ENCODE data around the gene PLXNB2.

Gene PLXNB2

GRCh38 chr22:50272044-50272802 is 35.2 kb downstream of the PLXNB2 start:
- Histone ChIP-seq H3K4me3 (ENCODE audit: insufficient read depth, low read depth, low read length) (peak overlapping the region; percentile 14), H3K36me3 (ENCODE audit: control insufficient read depth, insufficient read depth, low read length) (peaks cover 22% of the 10 kb centered on the region), H3K27ac (ENCODE audit: insufficient read depth, low read depth, low read length, poor library complexity, severe bottlenecking) (no peak overlapping the region), H3K9me3 (ENCODE audit: control insufficient read depth, low read length) (no peaks in the 10 kb centered on the region), H3K4me1 (ENCODE audit: control insufficient read depth, insufficient read depth, low read length) (peaks cover 40% of the 10 kb centered on the region), H3K27me3 (ENCODE audit: control insufficient read depth, insufficient read depth, low read length, poor library complexity, severe bottlenecking) (peaks cover 44% of the 10 kb centered on the region)
- WGBS, 2 experiments, result 22 to 24% methylated on average over 26 of the region's 26 CpGs

- 1% methylated on average over 45 of the region's 45 CpGs for WGBS, 2 experiments
- Histone ChIP-seq H3K9me3 (ENCODE audit: control insufficient read depth, low read length) (no peaks in the 10 kb centered on the region), H3K36me3 (ENCODE audit: control insufficient read depth, insufficient read depth, low read length) (peaks cover 16% of the 10 kb centered on the region), H3K27ac (ENCODE audit: insufficient read depth, low read depth, low read length, poor library complexity, severe bottlenecking) (peak overlapping the region; percentile 36), H3K27me3 (ENCODE audit: control insufficient read depth, insufficient read depth, low read length, poor library complexity, severe bottlenecking) (peaks cover 51% of the 10 kb centered on the region), H3K4me3 (ENCODE audit: insufficient read depth, low read depth, low read length) (peak overlapping the region; percentile 29), H3K4me1 (ENCODE audit: control insufficient read depth, insufficient read depth, low read length) (peaks cover 40% of the 10 kb centered on the region)
Observed at GRCh38 chr22:50271519-50271970, 35.9 kb downstream of the PLXNB2 start.

- Histone ChIP-seq H3K4me3 (ENCODE audit: insufficient read depth, low read depth, low read length) (peak overlapping the region; percentile 38), H3K4me1 (ENCODE audit: control insufficient read depth, insufficient read depth, low read length) (peaks cover 40% of the 10 kb centered on the region)
Observed at GRCh38 chr22:50270666-50271394, 36.6 kb downstream of the PLXNB2 start.

GRCh38 chr22:50269970-50270665 is 37.3 kb downstream of the PLXNB2 start, which contains the start of gene MAPK11:
Gene MAPK11 (minus strand): TSS chr22:50270380. CDS start chr22:50270292, 88 bp downstream.
- Histone ChIP-seq H3K4me3 (ENCODE audit: insufficient read depth, low read depth, low read length) (peak within 1 kb of the TSS; percentile 38), H3K9me3 (ENCODE audit: control insufficient read depth, low read length) (no peaks in the 10 kb centered on the region), H3K36me3 (ENCODE audit: control insufficient read depth, insufficient read depth, low read length) (peaks cover 2% of the 10 kb centered on the region), H3K27ac (ENCODE audit: insufficient read depth, low read depth, low read length, poor library complexity, severe bottlenecking) (no peak within 1 kb of the TSS), H3K27me3 (ENCODE audit: control insufficient read depth, insufficient read depth, low read length, poor library complexity, severe bottlenecking) (peaks cover 60% of the 10 kb centered on the region), H3K4me1 (ENCODE audit: control insufficient read depth, insufficient read depth, low read length) (peaks cover 37% of the 10 kb centered on the region)
- WGBS, 2 experiments, result 1% methylated on average over 92 of the region's 92 CpGs

More at GRCh38 chr22:50270666-50271394, 36.6 kb downstream of the PLXNB2 start:
- WGBS, 2 experiments, result 4 to 5% methylated on average over 53 of the region's 53 CpGs
- H3K36me3 ChIP-seq (ENCODE audit: control insufficient read depth, insufficient read depth, low read length), result peaks cover 9% of the 10 kb centered on the region
- no peaks in the 10 kb centered on the region for H3K9me3 ChIP-seq (ENCODE audit: control insufficient read depth, low read length)
- no peak overlapping the region for H3K27ac ChIP-seq (ENCODE audit: insufficient read depth, low read depth, low read length, poor library complexity, severe bottlenecking)
- peaks cover 57% of the 10 kb centered on the region for H3K27me3 ChIP-seq (ENCODE audit: control insufficient read depth, insufficient read depth, low read length, poor library complexity, severe bottlenecking)

- H3K36me3 ChIP-seq (ENCODE audit: control insufficient read depth, insufficient read depth, low read length), result no peaks in the 10 kb centered on the region
- H3K27ac ChIP-seq (ENCODE audit: insufficient read depth, low read depth, low read length, poor library complexity, severe bottlenecking), result no peak overlapping the region
- H3K4me3 ChIP-seq (ENCODE audit: insufficient read depth, low read depth, low read length), result peak overlapping the region; percentile 31
- peaks cover 60% of the 10 kb centered on the region for H3K27me3 ChIP-seq (ENCODE audit: control insufficient read depth, insufficient read depth, low read length, poor library complexity, severe bottlenecking)
- H3K9me3 ChIP-seq (ENCODE audit: control insufficient read depth, low read length), result no peaks in the 10 kb centered on the region
- peaks cover 35% of the 10 kb centered on the region for H3K4me1 ChIP-seq (ENCODE audit: control insufficient read depth, insufficient read depth, low read length)
- WGBS, 2 experiments, result 20 to 22% methylated on average over 18 of the region's 18 CpGs
Observed at GRCh38 chr22:50269573-50269969, 37.9 kb downstream of the PLXNB2 start.

- H3K9me3 ChIP-seq (ENCODE audit: control insufficient read depth, low read length), result no peaks in the 10 kb centered on the region
- peaks cover 60% of the 10 kb centered on the region for H3K27me3 ChIP-seq (ENCODE audit: control insufficient read depth, insufficient read depth, low read length, poor library complexity, severe bottlenecking)
- 82 to 85% methylated on average over 9 of the region's 9 CpGs for WGBS, 2 experiments
- no peak overlapping the region for H3K4me3 ChIP-seq (ENCODE audit: insufficient read depth, low read depth, low read length)
- peaks cover 31% of the 10 kb centered on the region for H3K4me1 ChIP-seq (ENCODE audit: control insufficient read depth, insufficient read depth, low read length)
- no peaks in the 10 kb centered on the region for H3K36me3 ChIP-seq (ENCODE audit: control insufficient read depth, insufficient read depth, low read length)
- H3K27ac ChIP-seq (ENCODE audit: insufficient read depth, low read depth, low read length, poor library complexity, severe bottlenecking), result no peak overlapping the region
Observed at GRCh38 chr22:50268655-50269113, 38.8 kb downstream of the PLXNB2 start.

GRCh38 chr22:50267591-50268390 is 39.7 kb downstream of the PLXNB2 start:
- Histone ChIP-seq H3K4me1 (ENCODE audit: control insufficient read depth, insufficient read depth, low read length) (peaks cover 32% of the 10 kb centered on the region), H3K27ac (ENCODE audit: insufficient read depth, low read depth, low read length, poor library complexity, severe bottlenecking) (no peak overlapping the region), H3K9me3 (ENCODE audit: control insufficient read depth, low read length) (no peaks in the 10 kb centered on the region), H3K4me3 (ENCODE audit: insufficient read depth, low read depth, low read length) (no peak overlapping the region), H3K27me3 (ENCODE audit: control insufficient read depth, insufficient read depth, low read length, poor library complexity, severe bottlenecking) (peaks cover 60% of the 10 kb centered on the region), H3K36me3 (ENCODE audit: control insufficient read depth, insufficient read depth, low read length) (no peaks in the 10 kb centered on the region)
- 45 to 51% methylated on average over 75 of the region's 75 CpGs for WGBS, 2 experiments

- H3K4me3 ChIP-seq (ENCODE audit: insufficient read depth, low read depth, low read length), result no peak overlapping the region
- peaks cover 32% of the 10 kb centered on the region for H3K4me1 ChIP-seq (ENCODE audit: control insufficient read depth, insufficient read depth, low read length)
- H3K27me3 ChIP-seq (ENCODE audit: control insufficient read depth, insufficient read depth, low read length, poor library complexity, severe bottlenecking), result peaks cover 65% of the 10 kb centered on the region
- H3K9me3 ChIP-seq (ENCODE audit: control insufficient read depth, low read length), result no peaks in the 10 kb centered on the region
- 86% methylated on average over 37 of the region's 37 CpGs for WGBS, 2 experiments
- H3K27ac ChIP-seq (ENCODE audit: insufficient read depth, low read depth, low read length, poor library complexity, severe bottlenecking), result no peak overlapping the region
- H3K36me3 ChIP-seq (ENCODE audit: control insufficient read depth, insufficient read depth, low read length), result no peaks in the 10 kb centered on the region
Observed at GRCh38 chr22:50266994-50267393, 40.5 kb downstream of the PLXNB2 start.

- Histone ChIP-seq H3K4me3 (ENCODE audit: insufficient read depth, low read depth, low read length) (no peak overlapping the region), H3K27ac (ENCODE audit: insufficient read depth, low read depth, low read length, poor library complexity, severe bottlenecking) (no peak overlapping the region), H3K36me3 (ENCODE audit: control insufficient read depth, insufficient read depth, low read length) (no peaks in the 10 kb centered on the region), H3K9me3 (ENCODE audit: control insufficient read depth, low read length) (no peaks in the 10 kb centered on the region), H3K27me3 (ENCODE audit: control insufficient read depth, insufficient read depth, low read length, poor library complexity, severe bottlenecking) (peaks cover 64% of the 10 kb centered on the region), H3K4me1 (ENCODE audit: control insufficient read depth, insufficient read depth, low read length) (peaks cover 27% of the 10 kb centered on the region)
- 85 to 88% methylated on average over 15 of the region's 15 CpGs for WGBS, 2 experiments
Observed at GRCh38 chr22:50264946-50265669, 42.3 kb downstream of the PLXNB2 start.
